Smooth muscle cell (in vitro differentiated cells): ENCODE data around the gene MPPED1. TPM values are rescaled to one million over a fixed set of nuclear protein-coding genes. Genes with fewer than 3 reads are reported as not detected.

ENCODE experiments used
- DNase-seq: peaks from one replicate; lab custom pipeline; 2025; ENCODE audit not compliant: unreplicated experiment; lab: John Stamatoyannopoulos, UW
- H2AFZ ChIP-seq: fragments of 200-600 bp; sonication (generic); 2 replicates; pipeline ENCODE4 v1.6.0; 2016; ENCODE audit warnings: antibody characterized with exemption, low read depth, mild to moderate bottlenecking
- H3F3A ChIP-seq: fragments of 200-600 bp; sonication (generic); 2 replicates; pipeline ENCODE4 v1.6.0; 2017; ENCODE audit warnings: antibody characterized with exemption, low read depth
- H3K27ac ChIP-seq: fragments of 200-600 bp; sonication (generic); 2 replicates; pipeline ENCODE4 v1.5.1; 2016; ENCODE audit warnings: low read depth, mild to moderate bottlenecking
- H3K27me3 ChIP-seq: fragments of 200-600 bp; sonication (generic); 2 replicates; pipeline ENCODE4 v1.6.1; 2016; ENCODE audit warnings: low read depth, mild to moderate bottlenecking
- H3K36me3 ChIP-seq: fragments of 200-600 bp; sonication (generic); 2 replicates; pipeline ENCODE4 v1.5.1; 2016; ENCODE audit warnings: low read depth
- H3K4me1 ChIP-seq: fragments of 200-600 bp; sonication (generic); 2 replicates; pipeline ENCODE4 v1.5.1; 2016; ENCODE audit warnings: low read depth
- H3K4me2 ChIP-seq: fragments of 200-600 bp; sonication (generic); 2 replicates; pipeline ENCODE4 v1.6.0; 2016; ENCODE audit warnings: mild to moderate bottlenecking
- H3K4me3 ChIP-seq: fragments of 200-600 bp; sonication (generic); 2 replicates; pipeline ENCODE4 v1.5.1; 2016; ENCODE audit warnings: mild to moderate bottlenecking
- H3K79me2 ChIP-seq: fragments of 200-600 bp; sonication (generic); 2 replicates; pipeline ENCODE4 v1.6.0; 2016; ENCODE audit warnings: low read depth, mild to moderate bottlenecking
- H3K9ac ChIP-seq: fragments of 200-600 bp; sonication (generic); 2 replicates; pipeline ENCODE4 v1.6.0; 2016; ENCODE audit warnings: low read depth
- H3K9me3 ChIP-seq: fragments of 200-600 bp; sonication (generic); replicated peaks from 2 replicates; pipeline ENCODE4 v1.5.1; 2016; ENCODE audit warnings: low read depth
- H4K20me1 ChIP-seq: fragments of 200-600 bp; sonication (generic); 2 replicates; pipeline ENCODE4 v1.6.0; 2016; ENCODE audit warnings: low read depth
- WGBS: methylation state at CpG from one replicate; pipeline ENCODE4 v1.1.7; 2016; ENCODE audit warnings: low lambda C conversion rate; 5-methylcytosine and 5-hydroxymethylcytosine counted together
- polyA plus RNA-seq: library from polyadenylated mRNA; unstranded; fragments of >200 nt; fragmentation: Nextera tagmentation; extraction: Ambion mirVana; gene quantifications from 2 replicates; pipeline ENCODE4 v1.2.1, GENCODE V29; 2016
- total RNA-seq: library from RNA; depleted of rRNA; stranded (reverse); fragments of >200 nt; gene quantifications from 2 replicates; pipeline ENCODE4 v1.2.3, GENCODE V29; 2014
- TF ChIP-seq, protein P1 (sequence below): fragments of 200-600 bp; sonication (generic); IDR thresholded peaks from 2 replicates; pipeline ENCODE4 v1.5.1; 2017; ENCODE audit warnings: borderline replicate concordance, mild to moderate bottlenecking, antibody characterized with exemption; ENCODE audit not compliant: insufficient read depth, poor library complexity, severe bottlenecking

The MPPED1 gene
- total and polyA plus RNA-seq, 2 experiments from 2014 or later = not detected

DNA sequence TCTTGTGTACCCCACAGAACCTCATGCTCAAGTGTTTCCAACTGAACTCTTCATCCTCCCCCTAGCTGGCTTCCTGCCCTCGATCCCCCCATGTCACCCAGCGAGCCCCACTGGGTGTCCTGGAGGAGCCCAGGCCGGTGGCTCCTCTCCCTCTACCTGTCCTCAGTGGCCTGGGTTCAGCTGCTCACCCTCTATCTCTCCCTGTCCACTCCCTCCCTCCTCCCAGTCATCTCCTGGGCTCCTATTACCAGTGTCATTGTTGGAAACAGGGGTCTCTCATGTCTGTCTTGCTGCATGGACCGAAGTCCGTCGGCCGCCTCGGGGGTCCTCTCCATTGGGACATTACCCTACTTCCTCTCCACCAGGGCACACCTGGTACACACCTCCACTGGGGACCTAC is 12.9 kb upstream of the MPPED1 start:
- 91% methylated on average over 8 of the region's 8 CpGs for WGBS
- Histone ChIP-seq H3K27ac (no peak overlapping the region), H3K4me3 (no peak overlapping the region), H3F3A (no peaks in the 10 kb centered on the region), H3K36me3 (no peaks in the 10 kb centered on the region), H3K9me3 (no peaks in the 10 kb centered on the region), H3K79me2 (no peaks in the 10 kb centered on the region), H3K4me1 (no peaks in the 10 kb centered on the region), H3K27me3 (peaks cover 4% of the 10 kb centered on the region), H2AFZ (no peak overlapping the region), H3K9ac (no peak overlapping the region), H4K20me1 (no peaks in the 10 kb centered on the region), H3K4me2 (no peak overlapping the region)
- no peak for DNase-seq
- TF ChIP-seq, protein P1, sequence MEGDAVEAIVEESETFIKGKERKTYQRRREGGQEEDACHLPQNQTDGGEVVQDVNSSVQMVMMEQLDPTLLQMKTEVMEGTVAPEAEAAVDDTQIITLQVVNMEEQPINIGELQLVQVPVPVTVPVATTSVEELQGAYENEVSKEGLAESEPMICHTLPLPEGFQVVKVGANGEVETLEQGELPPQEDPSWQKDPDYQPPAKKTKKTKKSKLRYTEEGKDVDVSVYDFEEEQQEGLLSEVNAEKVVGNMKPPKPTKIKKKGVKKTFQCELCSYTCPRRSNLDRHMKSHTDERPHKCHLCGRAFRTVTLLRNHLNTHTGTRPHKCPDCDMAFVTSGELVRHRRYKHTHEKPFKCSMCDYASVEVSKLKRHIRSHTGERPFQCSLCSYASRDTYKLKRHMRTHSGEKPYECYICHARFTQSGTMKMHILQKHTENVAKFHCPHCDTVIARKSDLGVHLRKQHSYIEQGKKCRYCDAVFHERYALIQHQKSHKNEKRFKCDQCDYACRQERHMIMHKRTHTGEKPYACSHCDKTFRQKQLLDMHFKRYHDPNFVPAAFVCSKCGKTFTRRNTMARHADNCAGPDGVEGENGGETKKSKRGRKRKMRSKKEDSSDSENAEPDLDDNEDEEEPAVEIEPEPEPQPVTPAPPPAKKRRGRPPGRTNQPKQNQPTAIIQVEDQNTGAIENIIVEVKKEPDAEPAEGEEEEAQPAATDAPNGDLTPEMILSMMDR = no peak

DNA sequence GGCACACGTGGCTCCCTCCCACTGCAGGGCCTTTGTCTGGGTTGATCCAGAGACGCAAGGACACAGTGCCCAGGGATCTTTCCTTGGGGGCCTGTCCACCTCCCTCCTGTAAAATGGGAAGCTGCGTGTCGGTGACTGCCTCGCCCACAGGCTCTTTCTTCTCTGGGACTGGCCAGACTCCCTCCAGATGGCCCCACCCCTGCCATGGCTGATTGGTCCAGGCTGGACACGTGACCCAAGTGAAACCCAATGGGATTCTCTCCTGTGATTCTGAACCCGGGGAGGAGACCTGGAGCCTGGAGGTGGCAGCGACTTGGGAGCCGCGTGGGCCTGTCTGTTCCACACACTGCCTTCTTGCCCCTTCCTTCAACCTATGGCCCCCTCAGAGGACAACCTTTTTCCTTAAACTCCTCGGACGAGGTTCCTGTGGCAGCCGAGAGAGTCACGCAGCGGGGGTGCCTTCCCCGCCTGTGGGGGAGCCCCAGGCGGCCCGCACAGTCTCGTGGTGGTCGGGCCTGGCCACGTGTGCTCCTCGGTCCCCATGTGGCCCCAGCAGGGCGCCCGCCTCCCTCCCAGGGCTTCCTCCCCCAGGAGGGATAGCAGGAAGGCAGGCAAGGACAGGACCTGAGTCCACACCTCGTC is 12.4 kb upstream of the MPPED1 start:
- 91% methylated on average over 25 of the region's 25 CpGs for WGBS
- TF ChIP-seq, protein P1 = no peak

DNA sequence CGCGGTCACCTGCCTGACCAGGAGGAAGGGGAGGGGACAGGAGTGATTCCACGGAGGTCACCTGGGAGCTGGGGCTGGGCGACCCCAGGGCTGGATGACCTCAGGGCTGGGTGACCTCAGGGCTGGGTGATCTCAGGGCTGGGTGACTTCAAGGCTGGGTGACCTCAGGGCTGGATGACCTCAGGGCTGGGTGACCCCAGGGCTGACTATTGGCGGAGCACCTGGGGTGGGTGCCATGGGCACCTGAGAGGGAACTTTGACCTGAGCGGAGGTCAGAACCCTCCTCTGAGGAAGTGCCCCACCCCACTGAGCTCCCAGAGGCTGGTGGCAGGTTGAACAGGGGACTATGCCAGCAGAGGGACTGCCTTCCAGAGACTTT is 11.8 kb upstream of the MPPED1 start:
- no peak for DNase-seq
- H3K4me3 ChIP-seq = no peak overlapping the region
- TF ChIP-seq, protein P1 = no peak
- H3F3A ChIP-seq = no peaks in the 10 kb centered on the region
- no peak overlapping the region for H3K4me2 ChIP-seq
- H4K20me1 ChIP-seq = no peaks in the 10 kb centered on the region
- H3K9me3 ChIP-seq = no peaks in the 10 kb centered on the region
- no peak overlapping the region for H3K27ac ChIP-seq
- no peaks in the 10 kb centered on the region for H3K36me3 ChIP-seq
- no peaks in the 10 kb centered on the region for H3K4me1 ChIP-seq
- H3K27me3 ChIP-seq = peaks cover 4% of the 10 kb centered on the region
- H3K9ac ChIP-seq = no peak overlapping the region
- WGBS = 96% methylated on average over 6 of the region's 6 CpGs
- no peaks in the 10 kb centered on the region for H3K79me2 ChIP-seq
- H2AFZ ChIP-seq = no peak overlapping the region

More for the DNA sequence above, 12.4 kb upstream of the MPPED1 start:
- Histone ChIP-seq H3K4me2 (no peak overlapping the region), H3K27ac (no peak overlapping the region), H3K36me3 (no peaks in the 10 kb centered on the region), H3K4me3 (no peak overlapping the region), H3K9me3 (no peaks in the 10 kb centered on the region), H3K27me3 (peaks cover 4% of the 10 kb centered on the region), H4K20me1 (no peaks in the 10 kb centered on the region), H2AFZ (no peak overlapping the region), H3K9ac (no peak overlapping the region), H3K79me2 (no peaks in the 10 kb centered on the region), H3K4me1 (no peaks in the 10 kb centered on the region), H3F3A (no peaks in the 10 kb centered on the region)
- no peak for DNase-seq

DNA sequence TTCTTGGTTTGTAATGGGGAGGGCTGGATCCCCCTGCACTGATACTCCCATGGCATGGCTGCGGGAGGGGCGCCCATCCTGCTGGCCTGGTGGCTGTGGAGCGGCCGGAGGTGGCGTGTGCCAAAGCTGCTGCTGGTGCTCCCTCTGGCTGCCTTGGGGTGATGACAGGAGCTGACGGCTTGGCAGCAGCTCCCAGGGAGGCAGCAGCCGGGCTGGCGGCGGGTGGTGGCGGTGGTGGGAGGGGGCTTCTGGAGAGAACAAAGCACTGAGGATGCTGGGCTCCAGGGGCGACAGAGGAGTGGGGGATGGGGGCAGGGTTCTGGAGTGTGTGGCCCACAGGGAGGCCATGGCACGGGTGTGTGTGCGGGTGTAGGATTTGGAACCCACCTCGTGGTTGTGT is 11.4 kb upstream of the MPPED1 start:
- H3K27me3 ChIP-seq = peaks cover 4% of the 10 kb centered on the region
- no peaks in the 10 kb centered on the region for H3K79me2 ChIP-seq
- H3K4me3 ChIP-seq = no peak overlapping the region
- no peaks in the 10 kb centered on the region for H3K9me3 ChIP-seq
- no peaks in the 10 kb centered on the region for H3K36me3 ChIP-seq
- WGBS = 89% methylated on average over 8 of the region's 14 CpGs
- no peaks in the 10 kb centered on the region for H4K20me1 ChIP-seq
- no peaks in the 10 kb centered on the region for H3F3A ChIP-seq
- no peak for DNase-seq
- H3K27ac ChIP-seq = no peak overlapping the region
- TF ChIP-seq, protein P1 = no peak
- no peaks in the 10 kb centered on the region for H3K4me1 ChIP-seq
- H2AFZ ChIP-seq = no peak overlapping the region
- H3K4me2 ChIP-seq = no peak overlapping the region
- H3K9ac ChIP-seq = no peak overlapping the region
